HS-27A (cell line): ENCODE measurements around the gene TRABD2B.

Experiments used
- DNase-seq: peaks from one replicate; pipeline ENCODE4 v3.0.0-alpha.2; 2012; ENCODE audit warnings: low read depth, missing footprints

Gene TRABD2B

DNA sequence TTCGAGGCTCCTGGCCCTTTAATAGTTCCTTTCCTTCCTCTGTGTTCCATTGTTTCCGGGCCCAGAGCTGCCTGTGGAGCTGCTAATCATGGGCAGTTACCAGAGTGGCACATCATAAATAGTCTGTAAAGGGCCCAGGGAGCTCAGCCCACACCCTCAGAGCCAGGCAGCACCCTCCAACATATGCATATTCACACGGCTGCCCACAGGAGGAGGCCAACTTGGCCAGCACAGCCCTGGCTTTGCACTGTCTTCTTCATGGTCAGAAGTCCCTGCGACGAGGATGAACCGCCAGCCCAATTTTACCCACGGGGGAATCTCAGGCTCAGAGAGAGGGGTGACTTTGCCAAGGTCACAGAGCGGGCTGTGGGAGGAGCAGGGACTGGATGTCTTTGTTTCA is 172.5 kb downstream of the TRABD2B start:
- no peak for DNase-seq

GRCh38 chr1:47824297-47824696 is 172.9 kb downstream of the TRABD2B start:
- no peak for DNase-seq

- no peak for DNase-seq
These were observed 174.0 kb downstream of the TRABD2B start for GRCh38 chr1:47823040-47823808.

DNA sequence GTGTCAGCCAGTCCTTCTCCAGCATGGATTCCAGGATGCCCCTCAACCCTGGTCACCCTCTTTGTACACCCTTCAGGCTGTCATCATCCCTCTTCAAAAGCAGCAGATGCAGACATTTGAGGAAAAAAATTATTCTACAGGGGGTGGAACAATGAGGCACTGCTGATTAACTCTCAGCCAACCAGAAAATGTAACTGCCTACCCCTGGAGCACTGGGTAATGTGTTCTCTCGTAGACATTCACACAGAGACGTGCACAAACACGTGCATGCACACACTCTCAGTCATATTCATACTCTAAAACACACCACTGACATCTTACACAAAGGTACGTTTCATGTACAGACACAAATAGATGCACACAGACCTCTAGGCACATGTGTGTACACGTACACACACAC is 175.4 kb downstream of the TRABD2B start:
- DNase-seq = no peak

DNA sequence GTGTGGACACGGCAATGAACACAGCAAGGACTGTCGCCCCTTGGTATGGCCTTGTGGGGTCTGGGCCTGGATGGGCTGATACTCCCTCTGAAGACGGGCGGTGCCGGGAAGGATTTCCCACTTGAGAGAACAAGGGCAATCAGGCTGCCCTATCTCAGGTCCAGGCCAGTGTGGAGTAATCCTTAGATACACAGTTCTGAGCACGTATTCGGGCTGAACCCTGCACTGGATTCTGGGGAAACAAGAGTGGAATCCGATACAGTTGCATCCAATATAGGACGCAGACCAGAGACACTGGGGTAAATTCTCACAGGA is 177.7 kb downstream of the TRABD2B start:
- no peak for DNase-seq

DNA sequence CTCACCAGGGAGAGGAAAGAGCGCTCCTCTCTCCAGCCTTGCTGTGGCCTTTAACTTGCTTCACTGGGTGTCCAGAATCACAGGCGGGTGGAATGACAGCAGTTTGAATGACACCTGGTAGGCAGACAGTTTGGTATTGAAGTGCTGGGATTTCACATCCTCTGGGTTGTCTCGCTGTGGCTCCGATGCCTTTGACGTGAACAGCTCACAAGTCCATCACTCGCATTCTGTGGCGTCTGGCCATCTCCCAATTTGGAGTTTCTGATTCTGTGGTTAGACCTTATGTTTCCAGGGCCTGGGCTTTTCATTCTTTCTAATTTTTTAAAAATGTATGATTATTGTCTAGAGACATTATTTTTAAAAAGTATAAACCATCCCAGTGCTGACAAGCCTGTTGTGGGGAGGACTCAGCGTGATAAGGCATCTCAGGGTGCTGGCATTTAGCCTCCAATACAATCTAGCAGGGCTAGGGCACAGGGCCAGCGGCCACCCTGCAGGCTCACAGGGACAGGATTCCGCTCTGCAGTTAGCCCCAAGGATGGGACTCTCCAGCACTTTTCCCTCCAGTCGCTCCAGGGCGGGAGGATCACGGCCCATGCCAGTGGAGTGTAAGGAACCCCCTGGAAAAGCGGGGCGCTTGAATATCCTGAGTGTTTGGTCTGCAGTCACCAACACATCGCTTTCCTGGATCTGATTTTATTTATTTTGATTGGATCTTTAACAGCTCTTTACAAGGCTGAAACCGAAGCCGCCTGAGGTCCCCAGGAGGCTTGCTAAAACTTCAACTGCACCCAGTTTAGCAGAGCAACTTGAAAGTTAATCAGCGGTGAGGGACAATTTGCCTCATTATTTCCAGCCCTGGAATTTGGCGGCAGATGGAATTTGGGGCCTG is 178.3 kb downstream of the TRABD2B start:
- no peak for DNase-seq

DNA sequence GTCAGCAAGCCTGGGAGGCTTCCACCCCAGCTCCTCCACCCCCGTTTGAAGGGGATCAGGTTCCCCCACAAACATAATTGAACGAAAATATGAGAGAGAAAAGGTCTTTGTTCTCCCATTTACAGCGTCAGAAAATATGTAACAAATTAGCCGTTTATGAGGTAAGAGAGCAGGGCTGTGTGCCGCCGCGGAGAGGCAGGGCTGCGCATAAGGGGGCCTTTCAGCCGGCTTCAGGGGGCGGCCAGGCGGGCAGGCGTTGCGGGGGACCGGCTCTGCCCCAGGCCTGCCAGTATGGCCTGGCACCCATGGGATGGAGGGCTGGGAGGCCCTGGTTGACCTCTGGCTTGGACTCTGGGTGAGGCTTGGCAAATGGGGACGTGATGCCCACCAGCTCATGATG is 179.3 kb downstream of the TRABD2B start:
- no peak for DNase-seq

DNA sequence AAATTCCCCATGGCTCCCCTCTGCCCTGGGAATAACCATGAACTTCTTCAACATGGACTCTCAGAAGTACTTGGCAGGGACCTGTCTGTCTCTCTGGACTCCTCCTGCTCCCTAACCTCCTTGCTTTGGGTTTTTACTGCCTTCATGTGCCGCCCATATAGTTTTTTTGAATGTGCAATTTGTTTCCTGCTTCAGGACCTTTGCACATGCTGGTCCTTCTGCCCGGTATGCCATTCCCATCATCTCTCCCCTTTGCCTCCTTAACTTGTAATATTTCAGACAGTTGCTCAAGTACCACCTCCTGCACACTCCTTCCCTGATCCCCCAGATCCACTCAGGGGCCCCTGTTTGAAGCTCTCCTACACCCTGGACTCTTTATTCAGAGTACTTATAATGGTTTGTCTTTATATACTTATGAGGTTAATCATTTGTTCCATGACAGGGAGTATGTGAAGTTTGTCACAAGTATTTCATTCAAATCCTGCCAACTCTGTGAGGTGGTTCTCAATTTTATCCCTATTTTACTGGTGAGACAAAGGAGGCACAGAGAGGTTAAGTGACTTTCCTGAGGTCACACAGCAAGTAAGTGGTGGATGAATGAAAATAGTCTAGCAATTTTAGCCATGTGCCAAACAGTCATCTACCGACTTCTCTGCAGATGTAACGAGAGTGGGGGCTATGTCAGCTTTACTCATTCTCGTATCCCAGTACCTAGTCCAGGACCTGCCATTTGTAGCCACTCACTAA is 180.7 kb downstream of the TRABD2B start:
- no peak for DNase-seq

- no peak for DNase-seq
These were observed 182.4 kb downstream of the TRABD2B start for GRCh38 chr1:47814612-47815395.

DNA sequence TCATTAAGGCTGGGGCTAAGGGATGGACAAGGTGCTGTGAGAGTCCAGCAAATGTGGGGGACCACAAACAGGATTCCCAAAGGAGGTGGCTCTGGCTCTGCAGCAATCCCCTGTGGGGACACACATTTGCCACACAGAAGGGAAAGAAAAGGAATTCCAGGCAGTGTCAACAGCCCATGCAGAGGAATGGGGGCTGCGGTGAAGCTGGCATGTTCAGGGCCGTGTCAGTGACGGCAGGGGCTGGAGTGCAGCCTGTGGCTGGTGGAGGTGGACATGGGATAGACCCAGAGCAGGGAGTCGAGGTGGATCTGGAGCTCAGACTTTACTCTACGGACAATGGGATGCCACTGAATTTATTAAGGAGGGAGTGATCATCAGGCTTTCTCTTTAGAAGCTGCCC is 183.2 kb downstream of the TRABD2B start:
- no peak for DNase-seq

- no peak for DNase-seq
These were observed 184.2 kb downstream of the TRABD2B start for GRCh38 chr1:47812904-47813514.

DNA sequence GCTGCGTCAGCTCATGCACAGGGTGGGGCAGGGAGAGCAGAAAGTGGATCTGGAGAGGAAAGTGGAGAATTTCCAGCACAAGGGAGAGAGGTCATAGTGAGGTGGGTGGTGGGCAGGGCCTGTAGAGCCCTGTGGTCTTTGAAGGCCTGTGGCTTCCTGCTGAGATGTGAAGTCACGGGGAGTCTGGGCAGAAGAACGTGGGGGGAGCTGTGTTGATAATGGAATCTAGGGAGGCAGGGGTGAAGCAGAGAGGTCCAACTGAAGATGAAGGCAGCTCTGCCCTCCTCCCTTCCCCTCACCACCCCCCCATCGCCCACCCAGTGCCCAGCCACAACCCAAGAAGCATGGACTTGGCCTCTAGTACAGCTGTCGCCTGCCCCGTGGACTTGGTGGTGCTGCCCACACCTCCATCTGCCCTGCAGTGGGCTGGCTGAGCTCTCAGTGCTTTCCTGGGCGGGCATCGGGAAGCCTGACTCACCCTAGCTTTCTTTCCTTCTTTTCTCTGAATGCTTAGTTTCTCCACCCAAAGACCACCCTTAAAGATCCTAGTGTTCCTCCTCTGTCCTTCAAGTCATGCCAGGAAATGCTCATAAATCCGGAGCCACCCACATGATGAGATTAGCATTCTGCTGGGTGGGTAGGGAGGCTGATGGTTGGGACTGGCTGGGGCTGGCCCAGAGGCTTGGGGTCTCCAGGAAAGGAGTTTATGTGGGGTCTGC is 186.1 kb downstream of the TRABD2B start:
- DNase-seq = no peak

GRCh38 chr1:47809301-47810084 is 187.7 kb downstream of the TRABD2B start:
- DNase-seq = no peak

DNA sequence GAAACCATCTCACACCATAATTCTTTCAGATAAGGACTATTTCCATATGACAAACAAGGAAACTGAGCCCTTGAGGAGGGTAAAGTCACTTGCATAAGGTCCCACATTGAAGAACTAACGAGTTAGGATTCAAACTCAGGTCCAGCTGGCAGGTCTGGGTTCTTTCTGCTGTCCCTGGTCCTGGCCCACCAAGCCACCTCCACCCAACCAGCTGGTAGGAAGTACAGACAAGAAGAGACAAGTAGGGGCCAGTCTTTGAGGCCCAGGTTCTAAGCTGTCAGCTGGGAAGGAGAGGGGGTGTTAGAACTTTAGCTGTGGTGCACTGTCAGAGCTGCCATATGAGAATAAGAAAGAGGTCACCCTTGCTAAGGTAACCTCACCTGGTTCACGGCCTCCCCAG is 188.6 kb downstream of the TRABD2B start:
- no peak for DNase-seq

DNA sequence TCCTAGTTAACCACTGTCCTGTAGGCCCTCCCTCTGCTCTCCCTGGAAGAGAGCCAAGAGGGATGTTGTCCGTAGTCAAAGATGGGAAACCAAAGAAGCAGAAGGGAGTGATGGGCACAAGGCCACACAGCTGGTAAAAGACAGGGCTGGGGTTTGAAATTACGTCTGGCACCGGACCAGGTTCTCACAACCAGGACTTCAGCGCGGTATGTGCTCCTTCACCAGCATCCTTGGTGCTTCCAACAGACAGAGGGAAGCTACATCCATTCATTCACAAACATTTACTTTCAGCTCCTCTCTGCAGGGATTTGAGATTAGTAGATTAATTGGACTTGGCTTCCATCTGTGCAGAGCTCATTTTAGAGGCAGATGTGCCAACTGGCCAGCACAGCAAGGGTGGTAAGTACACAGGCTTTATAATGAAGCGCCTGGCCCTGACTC is 191.2 kb downstream of the TRABD2B start:
- DNase-seq = no peak

DNA sequence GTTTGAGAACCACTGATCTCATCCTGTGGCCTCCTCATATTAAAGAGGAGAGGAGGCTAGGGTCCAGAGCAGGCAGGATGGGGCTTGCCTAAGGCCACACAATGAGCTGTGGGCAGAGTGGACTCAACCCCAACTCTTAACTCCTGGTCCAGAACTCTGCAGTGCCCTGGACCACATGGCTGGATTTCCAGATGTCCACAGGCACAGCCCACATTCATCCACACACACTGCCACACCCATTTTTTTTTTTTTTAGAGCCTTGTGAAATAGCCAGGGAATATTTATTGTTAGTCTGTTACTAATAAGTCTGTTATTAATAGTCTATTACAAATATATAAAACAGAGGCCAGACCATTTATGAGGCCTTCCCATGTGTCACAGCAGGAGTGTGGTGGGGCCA is 192.2 kb downstream of the TRABD2B start:
- DNase-seq = no peak

DNA sequence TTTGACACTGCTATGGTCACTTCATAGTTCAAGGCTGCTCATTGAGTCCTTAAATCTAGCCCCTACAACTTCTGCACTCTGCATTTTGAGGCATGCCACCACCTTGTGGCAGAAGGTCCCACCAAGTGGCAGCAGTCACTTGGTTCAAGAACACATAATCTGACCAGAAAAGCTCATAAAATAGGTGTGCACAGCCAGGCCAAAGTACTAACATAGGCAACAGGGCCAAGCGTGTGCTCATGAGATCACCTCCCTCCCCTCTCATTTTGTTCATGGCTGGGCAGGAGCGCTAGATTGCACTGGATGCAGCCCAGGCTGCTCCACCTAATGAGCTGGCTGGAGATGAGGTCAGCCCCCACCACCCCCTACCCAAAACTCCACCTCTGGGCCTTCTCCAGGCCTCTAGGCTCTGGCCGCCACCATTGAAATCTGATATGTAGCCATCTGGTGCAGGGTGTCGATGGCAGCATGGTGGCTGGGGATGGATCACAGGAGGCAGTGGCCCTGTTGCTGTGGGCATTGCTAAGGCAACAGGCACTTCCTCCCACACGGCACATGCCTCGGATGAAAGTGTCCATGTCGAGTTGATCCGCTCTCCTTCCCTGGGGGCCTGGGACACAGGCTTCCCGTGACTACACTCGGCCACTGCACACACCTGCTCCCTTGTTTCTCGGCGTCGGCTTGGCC is 193.2 kb downstream of the TRABD2B start:
- no peak for DNase-seq

DNA sequence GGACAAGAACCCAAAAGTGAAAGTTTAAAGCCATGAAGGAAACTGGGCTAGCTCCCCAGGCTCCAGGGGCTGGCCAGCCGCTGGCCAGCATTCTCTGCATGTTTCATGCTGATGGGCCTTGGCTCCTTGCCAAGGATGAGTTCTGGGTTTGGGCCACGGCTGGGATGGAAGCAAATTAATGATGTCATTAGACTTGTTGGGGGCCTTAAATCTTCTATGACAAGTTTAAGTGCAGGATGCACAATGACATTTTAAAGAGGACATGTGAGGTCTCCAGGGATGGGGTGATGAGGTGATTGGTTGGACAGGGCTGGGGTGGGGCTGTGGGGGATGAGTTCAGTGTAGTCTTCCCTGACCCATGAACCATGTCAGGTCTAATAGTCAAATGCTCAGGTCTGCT is 199.6 kb downstream of the TRABD2B start:
- no peak for DNase-seq

DNA sequence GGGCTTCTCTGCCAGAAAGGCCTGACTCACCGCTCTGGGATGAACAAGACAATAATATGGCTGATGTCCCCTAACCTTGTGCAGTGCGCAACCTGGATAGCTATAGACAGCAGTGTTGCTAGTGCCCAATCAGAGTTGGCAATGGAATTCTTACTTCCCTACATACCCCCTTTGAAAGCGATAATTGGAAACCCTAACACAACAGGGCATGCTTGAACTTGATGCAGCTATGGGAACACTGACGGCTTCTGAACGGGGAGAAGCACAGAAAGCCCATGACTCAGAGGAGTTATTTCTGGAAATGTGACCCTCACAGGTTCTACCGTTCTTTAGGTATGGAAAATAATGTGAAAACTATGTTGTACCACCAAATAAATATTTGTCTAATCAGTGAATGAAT is 200.6 kb downstream of the TRABD2B start:
- DNase-seq = no peak
